Measurements from ENCODE around the gene SORCS2. TPM values are rescaled to one million over a fixed set of nuclear protein-coding genes. Genes with fewer than 3 reads are reported as not detected.

Gene SORCS2
- total RNA-seq, 1 donor from 2014 or later: 5.2 TPM

DNA sequence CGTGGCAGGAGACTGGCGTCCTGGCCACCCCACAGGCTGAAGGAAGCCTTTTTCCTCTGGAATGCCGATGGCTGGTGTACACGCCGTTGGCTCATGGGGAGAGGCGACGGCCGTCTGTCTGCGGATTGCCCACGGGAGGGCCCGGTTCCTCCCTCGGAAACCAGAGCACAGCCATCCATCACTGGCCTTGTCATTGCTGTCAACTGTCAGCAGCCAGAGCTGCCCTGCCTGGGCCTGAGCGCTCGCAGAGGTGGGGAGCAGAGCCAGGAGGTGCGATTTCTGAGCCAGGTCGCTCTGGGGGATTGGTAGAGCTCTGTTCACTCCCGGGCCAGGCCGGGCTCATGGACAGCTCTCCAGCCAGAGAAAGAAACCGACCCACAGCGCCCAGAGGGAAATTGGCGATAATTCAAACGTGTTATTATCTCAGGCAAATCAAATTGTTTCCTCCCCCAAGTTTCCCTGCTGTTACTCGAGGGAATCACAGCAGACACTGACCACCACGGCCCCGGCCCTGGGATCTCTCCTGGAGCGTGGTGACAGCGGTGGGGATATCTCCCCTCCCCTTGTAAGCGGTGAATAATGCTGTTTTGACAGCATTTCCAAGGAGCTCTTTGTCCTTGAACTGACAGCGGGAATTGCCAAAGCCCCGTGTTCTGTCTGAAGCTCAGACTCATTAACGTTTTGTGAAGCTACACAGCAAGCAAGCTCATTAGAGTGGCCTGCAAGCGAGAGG is 463.3 kb downstream of the SORCS2 start:
- H3F3A ChIP-seq (ENCODE audit: low read depth): no peaks in the 10 kb centered on the region
- TF ChIP-seq, protein P1, sequence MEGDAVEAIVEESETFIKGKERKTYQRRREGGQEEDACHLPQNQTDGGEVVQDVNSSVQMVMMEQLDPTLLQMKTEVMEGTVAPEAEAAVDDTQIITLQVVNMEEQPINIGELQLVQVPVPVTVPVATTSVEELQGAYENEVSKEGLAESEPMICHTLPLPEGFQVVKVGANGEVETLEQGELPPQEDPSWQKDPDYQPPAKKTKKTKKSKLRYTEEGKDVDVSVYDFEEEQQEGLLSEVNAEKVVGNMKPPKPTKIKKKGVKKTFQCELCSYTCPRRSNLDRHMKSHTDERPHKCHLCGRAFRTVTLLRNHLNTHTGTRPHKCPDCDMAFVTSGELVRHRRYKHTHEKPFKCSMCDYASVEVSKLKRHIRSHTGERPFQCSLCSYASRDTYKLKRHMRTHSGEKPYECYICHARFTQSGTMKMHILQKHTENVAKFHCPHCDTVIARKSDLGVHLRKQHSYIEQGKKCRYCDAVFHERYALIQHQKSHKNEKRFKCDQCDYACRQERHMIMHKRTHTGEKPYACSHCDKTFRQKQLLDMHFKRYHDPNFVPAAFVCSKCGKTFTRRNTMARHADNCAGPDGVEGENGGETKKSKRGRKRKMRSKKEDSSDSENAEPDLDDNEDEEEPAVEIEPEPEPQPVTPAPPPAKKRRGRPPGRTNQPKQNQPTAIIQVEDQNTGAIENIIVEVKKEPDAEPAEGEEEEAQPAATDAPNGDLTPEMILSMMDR (IDR thresholded peaks at IDR 0.05): no peak
- TF ChIP-seq EZH2phosphoT487 (IDR thresholded peaks at IDR 0.05) (no peak), EZH2 (IDR thresholded peaks at IDR 0.05) (no peak)
- no peaks in the 10 kb centered on the region for H3K79me2 ChIP-seq (ENCODE audit: low read depth)
- no peak for DNase-seq (ENCODE audit: low spot score)
- H4K20me1 ChIP-seq (ENCODE audit: low read depth): no peaks in the 10 kb centered on the region
- no peaks in the 10 kb centered on the region for H3K9me3 ChIP-seq (ENCODE audit: low read depth)
- no peak overlapping the region for H3K4me2 ChIP-seq
- H2AFZ ChIP-seq (replicated peaks): no peak overlapping the region
- H3K27ac ChIP-seq: no peak overlapping the region
- no peak overlapping the region for H3K9ac ChIP-seq
- Mint-ChIP-seq H3K36me3 (no peaks in the 10 kb centered on the region), H3K27me3 (ENCODE audit: insufficient read depth, low read depth) (peaks cover 16% of the 10 kb centered on the region), H3K4me1 (peaks cover 51% of the 10 kb centered on the region), H3K4me3 (no peak overlapping the region), H3K9me3 (no peaks in the 10 kb centered on the region), H3K27ac (peak overlapping the region; percentile 70)
- H3K27me3 ChIP-seq: no peaks in the 10 kb centered on the region
- H3K4me1 ChIP-seq: peaks cover 11% of the 10 kb centered on the region
- H3K36me3 ChIP-seq: no peaks in the 10 kb centered on the region
- H3K4me3 ChIP-seq: no peak overlapping the region

DNA sequence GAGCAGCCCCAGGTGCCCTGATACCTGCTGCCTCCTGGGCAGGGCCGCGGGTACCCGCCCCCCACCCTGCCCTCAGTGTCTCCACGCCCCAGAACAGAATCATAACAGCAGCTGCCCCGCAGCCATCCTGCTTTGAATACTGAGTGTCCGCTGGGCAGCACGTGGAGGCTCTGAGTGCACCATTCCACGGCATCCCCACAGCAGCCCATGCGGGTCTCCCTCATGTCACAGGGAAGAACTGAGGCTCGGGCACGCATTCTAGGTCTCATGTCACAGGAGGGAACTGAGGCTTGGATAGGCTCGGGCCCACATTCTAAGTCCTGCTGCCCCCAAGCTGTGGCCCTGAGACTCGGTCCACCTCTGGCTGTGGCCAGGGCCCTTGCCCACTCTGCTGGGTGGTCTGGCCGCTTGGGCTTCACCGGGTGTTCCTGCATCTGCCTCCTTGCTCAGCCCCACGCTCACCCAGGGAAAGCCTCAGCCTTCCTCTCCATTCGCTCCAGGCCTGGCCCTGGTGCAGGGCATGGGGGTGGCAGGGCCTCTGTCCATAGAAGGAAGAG is 464.0 kb downstream of the SORCS2 start:
- no peak for DNase-seq (ENCODE audit: low spot score)
- no peak overlapping the region for H3K4me3 Mint-ChIP-seq
- peak overlapping the region; percentile 70 for H3K27ac Mint-ChIP-seq

DNA sequence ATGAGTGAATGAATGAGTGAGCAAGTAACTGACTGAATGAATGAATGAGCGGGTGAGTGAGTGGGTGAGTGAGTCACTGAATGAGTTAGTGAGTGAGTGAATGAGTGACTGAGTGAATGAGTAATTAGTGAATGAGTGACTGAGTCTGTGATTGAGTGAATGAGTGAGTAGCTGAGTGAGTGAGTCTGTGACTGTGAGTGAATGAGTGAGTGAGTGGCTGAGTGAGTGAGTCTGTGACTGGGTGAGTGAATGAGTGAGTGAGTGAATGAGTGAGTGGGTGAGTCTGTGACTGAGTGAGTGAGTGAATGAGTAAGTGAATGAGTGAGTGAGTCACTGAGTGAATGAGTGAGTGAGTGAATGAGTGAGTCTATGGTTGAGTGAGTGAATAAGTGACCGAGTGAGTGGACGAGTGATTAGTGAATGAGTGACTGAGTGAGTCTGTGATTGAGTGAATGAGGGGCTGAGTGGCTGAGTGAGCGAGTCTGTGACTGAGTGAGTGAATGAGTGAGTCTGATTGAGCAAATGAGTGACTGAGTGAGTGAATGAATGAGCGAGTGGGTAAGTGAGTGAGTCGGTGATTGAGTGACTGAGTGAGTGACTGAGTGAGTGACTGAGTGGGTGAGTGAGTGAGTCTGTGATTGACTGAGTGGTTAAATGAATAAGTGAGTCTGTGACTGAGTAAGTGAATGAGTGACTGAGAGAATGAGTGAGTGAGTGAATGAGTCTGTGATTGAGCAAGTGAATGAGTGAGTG is 465.4 kb downstream of the SORCS2 start:
- Histone ChIP-seq H3K4me3 (no peak overlapping the region), H3F3A (ENCODE audit: low read depth) (no peaks in the 10 kb centered on the region), H2AFZ (replicated peaks) (no peak overlapping the region), H3K27me3 (no peaks in the 10 kb centered on the region), H3K4me1 (no peaks in the 10 kb centered on the region), H3K9me3 (ENCODE audit: low read depth) (no peaks in the 10 kb centered on the region), H3K9ac (no peak overlapping the region), H3K79me2 (ENCODE audit: low read depth) (no peaks in the 10 kb centered on the region), H3K27ac (no peak overlapping the region), H3K36me3 (no peaks in the 10 kb centered on the region), H3K4me2 (no peak overlapping the region), H4K20me1 (ENCODE audit: low read depth) (no peaks in the 10 kb centered on the region)
- peaks cover 32% of the 10 kb centered on the region for H3K4me1 Mint-ChIP-seq
- no peak for DNase-seq (ENCODE audit: low spot score)
- peaks cover 9% of the 10 kb centered on the region for H3K27me3 Mint-ChIP-seq (ENCODE audit: insufficient read depth, low read depth)
- H3K36me3 Mint-ChIP-seq: no peaks in the 10 kb centered on the region
- H3K9me3 Mint-ChIP-seq: no peaks in the 10 kb centered on the region
- TF ChIP-seq, protein P1 (IDR thresholded peaks at IDR 0.05): no peak
- TF ChIP-seq EZH2 (IDR thresholded peaks at IDR 0.05) (no peak), EZH2phosphoT487 (IDR thresholded peaks at IDR 0.05) (no peak)
- H3K4me3 Mint-ChIP-seq: no peak overlapping the region
- no peak overlapping the region for H3K27ac Mint-ChIP-seq

More for the DNA sequence above, 464.0 kb downstream of the SORCS2 start:
- H3K79me2 ChIP-seq (ENCODE audit: low read depth): no peaks in the 10 kb centered on the region
- no peak overlapping the region for H3K4me2 ChIP-seq
- Mint-ChIP-seq H3K4me1 (peaks cover 44% of the 10 kb centered on the region), H3K27me3 (ENCODE audit: insufficient read depth, low read depth) (peaks cover 16% of the 10 kb centered on the region), H3K9me3 (no peaks in the 10 kb centered on the region), H3K36me3 (no peaks in the 10 kb centered on the region)
- no peak overlapping the region for H3K27ac ChIP-seq
- H2AFZ ChIP-seq (replicated peaks): no peak overlapping the region
- H3K9ac ChIP-seq: no peak overlapping the region
- H3K36me3 ChIP-seq: no peaks in the 10 kb centered on the region
- H3K27me3 ChIP-seq: no peaks in the 10 kb centered on the region
- H3F3A ChIP-seq (ENCODE audit: low read depth): no peaks in the 10 kb centered on the region
- H3K9me3 ChIP-seq (ENCODE audit: low read depth): no peaks in the 10 kb centered on the region
- no peak overlapping the region for H3K4me3 ChIP-seq
- peaks cover 7% of the 10 kb centered on the region for H3K4me1 ChIP-seq
- TF ChIP-seq, protein P1 (IDR thresholded peaks at IDR 0.05): no peak
- TF ChIP-seq EZH2phosphoT487 (IDR thresholded peaks at IDR 0.05) (no peak), EZH2 (IDR thresholded peaks at IDR 0.05) (no peak)
- H4K20me1 ChIP-seq (ENCODE audit: low read depth): no peaks in the 10 kb centered on the region

All from neural progenitor cell (in vitro differentiated cells).